ENCODE results near the gene MYO1E.
A peak's percentile ranks its signal among the peaks of the same experiment; 100 is the strongest.

Gene MYO1E

GRCh38 chr15:59362331-59362730 lies 10.3 kb downstream of the MYO1E start:
- no peak for TF ChIP-seq CTCF (IDR thresholded peaks at IDR 0.05; ENCODE audit: borderline replicate concordance, insufficient read depth, low read depth, low read length)
- H3K4me3 ChIP-seq (ENCODE audit: low read depth, low read length), result no peak overlapping the region

- no peak for TF ChIP-seq CTCF (IDR thresholded peaks at IDR 0.05; ENCODE audit: borderline replicate concordance, insufficient read depth, low read depth, low read length)
- H3K4me3 ChIP-seq (ENCODE audit: low read depth, low read length), result no peak overlapping the region
Observed at GRCh38 chr15:59360896-59361295, 11.8 kb downstream of the MYO1E start.

- peak; percentile 53 for TF ChIP-seq CTCF (IDR thresholded peaks at IDR 0.05; ENCODE audit: borderline replicate concordance, insufficient read depth, low read depth, low read length)
- H3K4me3 ChIP-seq (ENCODE audit: low read depth, low read length), result no peak overlapping the region
Observed at GRCh38 chr15:59360305-59360704, 12.4 kb downstream of the MYO1E start.

- H3K4me3 ChIP-seq (ENCODE audit: low read depth, low read length), result no peak overlapping the region
- no peak for TF ChIP-seq CTCF (IDR thresholded peaks at IDR 0.05; ENCODE audit: borderline replicate concordance, insufficient read depth, low read depth, low read length)
Observed at GRCh38 chr15:59355730-59356129, 16.9 kb downstream of the MYO1E start.

GRCh38 chr15:59354417-59355031 lies 18.1 kb downstream of the MYO1E start:
- peak overlapping the region; percentile 30 for H3K4me3 ChIP-seq (ENCODE audit: low read depth, low read length)
- TF ChIP-seq CTCF (IDR thresholded peaks at IDR 0.05; ENCODE audit: borderline replicate concordance, insufficient read depth, low read depth, low read length), result no peak

GRCh38 chr15:59353994-59354416 lies 18.7 kb downstream of the MYO1E start:
- peak overlapping the region; percentile 30 for H3K4me3 ChIP-seq (ENCODE audit: low read depth, low read length)
- TF ChIP-seq CTCF (IDR thresholded peaks at IDR 0.05; ENCODE audit: borderline replicate concordance, insufficient read depth, low read depth, low read length), result no peak

GRCh38 chr15:59352683-59353082 lies 20.0 kb downstream of the MYO1E start:
- TF ChIP-seq CTCF (IDR thresholded peaks at IDR 0.05; ENCODE audit: borderline replicate concordance, insufficient read depth, low read depth, low read length), result no peak
- H3K4me3 ChIP-seq (ENCODE audit: low read depth, low read length), result no peak overlapping the region

Measured in GM12875 (cell line).